ENCODE results near the gene LPP.

LPP gene

DNA sequence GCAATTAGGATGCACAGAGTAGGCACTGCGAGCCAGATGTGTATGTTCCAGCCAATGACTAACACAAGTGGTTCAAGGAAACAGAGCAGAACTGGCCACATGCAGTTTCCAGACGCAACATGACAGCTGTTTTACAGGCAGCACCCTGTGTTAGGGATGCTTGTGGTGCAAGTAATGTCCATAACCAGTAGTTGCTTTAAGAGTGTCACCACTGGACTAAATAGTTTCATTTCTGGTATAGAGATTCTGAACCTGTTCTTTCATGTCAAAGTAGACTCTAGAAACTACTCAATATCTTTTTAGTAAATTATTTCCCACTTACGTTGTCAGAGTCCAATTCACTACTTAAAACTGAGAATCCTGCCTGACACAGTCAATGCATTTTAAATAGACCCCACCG is 14.5 kb upstream of the LPP start:
- DNase-seq = no peak

DNA sequence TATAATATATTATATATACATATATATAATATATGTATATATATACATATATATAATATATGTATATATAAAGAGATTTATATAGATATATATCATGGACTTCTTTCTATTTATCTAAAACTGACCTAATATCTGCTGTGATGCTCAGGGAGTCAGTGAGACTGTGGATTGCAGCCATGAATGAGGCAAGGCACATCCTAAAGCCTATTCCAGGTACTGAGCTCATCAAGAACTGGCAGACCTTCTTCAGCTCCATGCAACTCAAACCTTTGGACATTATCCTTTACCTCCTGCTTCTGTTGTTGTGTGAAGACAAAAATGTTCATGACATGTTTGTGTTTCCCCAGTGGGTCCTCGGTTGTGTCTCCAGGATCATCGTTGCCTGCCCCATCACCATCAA is 7.7 kb upstream of the LPP start:
- DNase-seq = no peak

DNA sequence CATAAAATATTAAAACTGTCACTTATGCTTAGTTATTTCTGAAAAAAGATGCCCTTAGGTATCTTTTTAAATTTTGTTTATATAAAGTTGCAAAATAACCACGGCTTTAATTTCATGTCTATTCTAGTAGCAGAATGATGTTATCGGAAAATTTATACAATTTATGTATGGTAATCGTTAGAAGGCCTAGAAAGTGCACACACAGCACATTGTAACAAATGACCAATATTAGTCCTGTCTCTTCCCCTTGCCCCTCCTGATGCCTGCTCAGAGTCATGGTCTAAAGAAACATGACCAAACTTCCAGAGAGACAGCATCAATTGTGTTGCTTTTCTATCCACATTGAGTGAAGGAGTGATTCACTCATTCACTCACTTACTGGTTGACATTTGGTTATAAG is 6.2 kb upstream of the LPP start:
- no peak for DNase-seq

DNA sequence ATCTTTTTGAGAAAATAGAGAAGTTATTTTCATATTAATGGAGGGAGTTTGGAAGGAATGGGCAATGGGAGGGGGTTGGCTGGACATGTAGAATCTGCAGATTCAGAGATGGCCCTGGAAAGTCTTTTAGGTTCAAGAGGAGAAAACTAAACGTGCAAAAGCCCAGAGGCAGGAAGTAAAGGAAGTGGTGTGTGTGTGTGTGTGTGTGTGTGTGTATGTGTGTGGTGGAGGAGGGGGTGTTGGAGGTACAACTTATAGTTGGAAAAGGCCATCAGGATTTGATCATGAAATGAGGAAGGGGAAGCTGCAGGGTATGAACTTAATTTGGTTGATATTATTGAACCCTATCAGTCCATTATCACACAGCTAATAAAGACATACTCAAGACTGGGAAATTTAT is 5.6 kb upstream of the LPP start:
- DNase-seq = no peak

DNA sequence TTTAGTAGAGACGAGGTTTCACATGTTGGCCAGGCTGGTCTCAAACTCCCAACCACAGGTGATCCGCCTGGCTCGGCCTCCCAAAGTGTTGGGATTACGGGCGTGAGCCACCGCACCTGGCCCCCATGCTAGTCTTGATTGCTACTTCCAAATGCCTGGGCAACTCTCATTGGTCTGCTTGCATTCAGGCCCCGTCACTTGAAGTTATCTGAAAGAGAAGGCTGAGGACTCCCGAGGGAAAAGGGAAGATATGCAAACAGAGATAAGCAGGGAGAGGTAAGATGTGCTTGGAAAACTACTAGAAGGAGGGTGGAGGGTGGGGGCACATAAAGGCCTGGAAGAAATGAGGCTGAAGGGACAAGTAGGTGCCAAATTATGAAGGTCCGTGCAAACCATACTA is 4.4 kb upstream of the LPP start:
- DNase-seq = no peak

DNA sequence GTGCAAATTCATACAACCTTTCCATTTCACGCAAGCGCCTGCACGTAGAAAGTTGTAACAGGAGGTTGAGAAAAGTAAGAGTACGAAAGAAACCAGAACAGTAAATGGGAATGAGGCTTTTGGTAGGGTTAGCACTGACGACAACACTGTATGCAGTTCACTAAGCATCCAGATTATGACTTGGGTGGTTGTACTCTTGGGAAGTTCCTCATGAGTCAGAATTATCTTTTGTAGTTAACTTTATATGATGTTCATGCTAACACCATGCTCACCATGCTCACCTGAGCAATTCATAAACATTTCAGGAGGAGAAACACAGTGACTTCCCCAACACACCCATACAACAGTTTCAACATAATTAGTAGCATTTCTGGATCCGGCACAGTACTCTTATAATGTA is 3.0 kb upstream of the LPP start:
- DNase-seq = no peak

DNA sequence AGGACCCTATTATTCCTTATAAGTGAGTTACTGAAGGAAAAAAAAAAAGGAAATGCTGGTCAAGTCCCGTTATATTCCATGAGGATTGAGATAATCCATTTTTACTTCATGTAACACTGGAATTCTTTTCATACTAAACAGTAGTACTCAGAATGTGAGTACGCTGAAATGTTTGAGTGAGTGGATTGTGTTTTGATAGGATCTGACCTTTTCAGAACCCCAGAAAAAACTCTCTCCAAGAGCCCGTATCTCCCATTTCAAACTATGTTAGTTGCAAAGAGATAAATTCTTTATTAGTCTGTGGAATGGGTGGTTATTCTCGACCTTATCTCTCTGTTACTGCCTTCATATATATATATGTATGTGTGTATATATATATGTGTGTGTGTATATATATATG is 2.5 kb upstream of the LPP start:
- no peak for DNase-seq

DNA sequence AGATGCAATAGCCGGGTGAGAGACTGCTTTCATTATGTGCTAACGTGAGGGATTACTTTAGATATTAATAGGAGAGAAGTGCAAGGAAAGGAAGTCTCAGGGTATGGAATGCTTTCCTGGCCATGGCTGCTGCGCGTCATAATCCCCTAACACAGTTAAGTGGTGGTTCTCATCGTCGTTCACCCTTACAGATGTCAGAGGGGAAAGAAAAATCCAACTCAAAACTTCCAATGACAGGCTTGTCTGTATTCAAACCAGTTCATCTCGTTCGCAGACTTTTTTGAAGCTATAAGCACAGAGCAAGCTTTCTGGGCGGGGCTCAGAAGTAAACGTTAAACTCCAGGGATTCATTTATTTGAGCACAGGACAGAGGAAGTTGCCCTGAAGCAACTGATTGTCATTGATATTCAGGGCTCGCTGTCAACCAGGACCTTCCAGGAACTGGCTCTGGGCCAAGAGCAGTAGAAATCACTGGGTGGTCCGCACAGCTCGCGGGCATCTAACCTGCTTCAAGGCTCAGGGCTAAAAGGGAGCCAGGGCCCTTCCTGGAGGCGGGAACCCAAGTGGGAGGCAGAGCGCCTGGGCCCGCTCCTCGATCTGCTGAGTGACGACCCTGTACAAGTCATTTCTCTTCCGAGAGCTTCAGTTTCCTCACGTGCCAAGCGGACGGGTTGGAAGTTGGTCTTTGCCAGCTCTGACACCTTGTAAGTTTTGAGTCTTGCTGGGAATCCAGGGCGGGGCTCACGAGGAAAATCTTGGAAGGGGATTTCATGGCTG is 1.1 kb upstream of the LPP start:
- no peak for DNase-seq

DNA sequence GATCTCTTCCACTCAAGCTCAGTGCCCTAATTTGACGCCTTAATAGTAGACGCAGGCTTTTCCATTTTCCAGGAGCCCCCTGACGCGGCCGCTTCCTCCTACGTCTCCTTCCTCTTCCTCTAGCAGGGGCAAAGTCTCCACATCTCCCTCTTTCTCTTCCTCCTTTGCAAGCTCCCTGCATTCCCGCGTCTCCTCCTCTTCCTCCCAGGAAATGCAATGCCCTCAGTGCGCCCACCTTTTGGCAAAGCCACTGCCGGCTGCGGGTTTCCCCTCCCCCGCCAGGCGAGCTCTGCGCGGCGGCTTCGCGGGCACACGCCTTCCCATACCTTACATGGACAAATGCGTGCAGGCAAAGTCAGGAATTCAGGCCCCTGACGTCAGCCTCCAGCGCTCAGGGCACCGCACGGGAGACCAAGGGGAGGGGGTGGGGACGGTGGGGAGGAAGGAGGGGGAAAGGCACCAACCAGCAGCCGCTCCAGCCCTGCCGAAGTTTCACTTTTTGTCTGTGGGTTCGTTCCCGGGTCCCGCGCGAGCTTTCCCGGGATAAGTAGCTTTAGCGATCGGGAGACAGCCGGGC is 432 bp upstream of the LPP start:
- DNase-seq = no peak

DNA sequence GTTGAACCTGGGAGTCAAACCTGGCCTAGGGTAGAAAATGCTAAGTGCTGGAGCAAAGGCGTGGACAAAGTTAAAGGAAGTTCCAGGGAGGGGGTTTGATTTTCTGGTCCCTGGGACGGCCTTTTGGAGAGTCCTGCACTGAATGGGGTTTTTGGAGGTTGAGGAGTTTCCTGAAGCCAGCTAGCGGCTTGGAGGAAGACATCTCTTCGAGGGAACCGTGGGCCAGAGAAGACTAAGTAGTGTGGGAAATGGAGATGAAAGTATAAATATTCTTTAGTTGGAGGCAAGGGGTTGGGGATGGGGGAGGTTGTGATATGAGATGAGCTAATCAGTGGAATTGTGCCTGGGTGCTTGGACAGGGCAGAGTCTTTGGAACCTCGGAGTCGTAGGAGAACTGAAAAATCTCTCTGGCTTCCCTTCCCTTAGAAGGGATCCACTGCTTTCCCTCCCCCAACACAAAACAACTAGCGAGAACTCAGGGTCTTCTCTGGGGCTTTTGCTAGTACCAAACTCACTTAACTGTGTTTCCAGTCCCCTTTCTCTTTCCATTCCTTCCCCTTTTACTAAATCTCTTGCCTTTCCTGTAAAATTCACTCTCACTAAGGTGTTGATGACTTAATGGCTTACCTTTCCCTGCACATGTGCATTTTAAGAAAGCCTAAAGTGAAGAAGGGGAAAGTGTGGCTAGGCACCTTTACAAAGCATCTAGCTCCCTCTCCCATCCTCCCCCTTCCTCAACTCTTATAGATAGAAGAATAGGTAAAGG is 1.0 kb downstream of the LPP start:
- no peak for DNase-seq

DNA sequence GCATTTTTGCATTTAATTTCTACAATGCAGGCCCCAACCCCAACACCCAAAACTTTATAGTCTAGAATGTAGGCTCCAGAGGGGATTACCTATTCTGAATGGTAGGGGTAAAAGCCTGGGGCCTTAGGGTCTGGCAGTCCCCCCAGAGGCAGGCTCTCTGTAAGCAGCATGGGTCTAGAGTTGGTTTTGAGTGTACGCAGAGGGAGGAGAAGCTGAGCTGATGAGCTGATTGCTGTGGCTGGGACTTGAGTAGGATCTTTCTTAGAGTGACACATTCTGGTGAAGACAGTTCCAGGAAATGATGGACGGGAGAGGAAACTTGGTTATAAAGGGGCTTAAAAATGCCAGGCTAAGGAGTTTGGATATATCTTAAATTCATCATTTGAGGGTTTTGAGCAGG is 2.1 kb downstream of the LPP start:
- DNase-seq = no peak

DNA sequence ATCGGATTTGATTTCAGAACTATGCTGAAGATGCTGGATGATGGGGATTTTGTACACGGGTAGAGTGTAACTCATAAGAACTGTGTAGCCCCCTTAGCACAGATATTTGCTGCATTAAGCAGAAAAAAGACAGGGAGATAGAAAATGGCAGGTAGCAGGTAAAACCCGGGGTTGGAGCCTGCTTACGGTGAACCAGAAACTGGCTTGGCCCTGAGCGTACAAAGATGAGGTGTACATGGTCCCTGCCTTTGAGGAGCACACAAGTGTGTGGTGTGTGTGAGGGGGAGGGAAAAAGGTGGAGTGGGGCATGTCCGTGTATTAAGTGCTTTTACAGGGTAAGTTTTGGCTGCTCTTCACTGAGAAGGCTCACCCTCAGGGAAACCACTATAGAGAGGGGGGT is 3.5 kb downstream of the LPP start:
- DNase-seq = no peak

DNA sequence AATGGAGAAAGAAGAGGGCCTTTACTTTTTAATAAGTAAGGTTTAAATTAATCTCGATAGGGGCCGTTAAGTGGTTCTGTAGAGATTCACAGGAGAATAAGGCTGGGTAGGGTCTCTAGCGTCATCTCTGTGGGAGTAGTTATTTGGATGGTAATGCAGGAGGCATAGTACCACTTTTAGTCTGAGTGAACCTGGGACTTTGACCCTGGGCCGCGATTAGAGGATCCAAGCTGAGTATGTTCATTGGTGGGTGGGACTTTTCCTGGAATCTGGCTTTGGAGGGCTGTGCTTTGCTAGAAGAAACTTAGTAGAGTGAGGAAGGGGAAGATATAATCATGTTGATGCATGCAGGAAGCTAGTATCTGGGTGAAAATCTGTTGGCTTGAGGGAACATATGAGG is 4.0 kb downstream of the LPP start:
- no peak for DNase-seq

DNA sequence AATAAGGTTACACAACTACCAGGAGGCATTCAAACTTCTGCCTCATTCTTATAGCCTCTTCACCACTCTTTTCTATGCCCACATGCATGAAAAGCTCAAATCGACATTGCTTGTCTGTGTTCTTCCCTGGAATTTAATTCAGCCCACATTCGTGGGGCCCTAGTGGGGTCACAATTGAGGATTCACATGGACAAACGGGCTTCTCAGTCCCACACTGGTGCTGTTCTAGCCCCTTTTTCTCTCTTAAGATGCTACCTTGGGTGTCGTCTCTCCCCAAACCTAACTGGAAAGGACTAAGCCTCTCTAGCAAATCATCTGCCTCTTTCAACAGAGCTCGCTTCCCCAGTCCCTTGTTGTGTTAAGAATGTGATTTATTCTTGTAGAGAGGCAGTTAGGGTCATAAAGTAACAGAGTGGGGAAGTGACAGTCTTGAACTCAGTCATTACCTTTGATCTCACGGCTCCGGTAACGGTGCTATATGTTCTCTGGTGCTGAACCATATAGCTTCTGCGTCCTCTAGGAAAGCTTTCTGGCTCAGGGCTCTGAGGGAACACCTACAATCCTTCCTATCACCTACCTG is 4.9 kb downstream of the LPP start:
- no peak for DNase-seq

DNA sequence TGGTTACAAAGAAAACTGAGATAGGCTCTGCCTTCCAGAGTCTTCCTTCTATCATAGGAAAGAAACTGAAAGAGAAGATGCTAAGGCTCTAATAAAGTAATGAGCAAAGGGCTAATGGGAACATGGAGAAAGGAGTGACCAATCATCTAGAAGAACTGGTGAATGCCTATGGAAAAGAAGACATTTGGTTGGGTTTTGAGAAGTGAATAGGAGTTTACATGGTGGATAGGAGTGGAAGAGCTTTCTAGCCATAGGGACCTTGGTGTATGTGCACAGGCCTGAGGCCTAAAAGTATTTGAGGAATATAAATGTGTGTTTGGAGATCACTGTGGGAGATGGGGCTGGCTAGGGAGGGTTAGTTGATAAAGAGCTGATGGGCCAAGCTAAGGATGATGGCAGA is 6.8 kb downstream of the LPP start:
- DNase-seq = no peak

DNA sequence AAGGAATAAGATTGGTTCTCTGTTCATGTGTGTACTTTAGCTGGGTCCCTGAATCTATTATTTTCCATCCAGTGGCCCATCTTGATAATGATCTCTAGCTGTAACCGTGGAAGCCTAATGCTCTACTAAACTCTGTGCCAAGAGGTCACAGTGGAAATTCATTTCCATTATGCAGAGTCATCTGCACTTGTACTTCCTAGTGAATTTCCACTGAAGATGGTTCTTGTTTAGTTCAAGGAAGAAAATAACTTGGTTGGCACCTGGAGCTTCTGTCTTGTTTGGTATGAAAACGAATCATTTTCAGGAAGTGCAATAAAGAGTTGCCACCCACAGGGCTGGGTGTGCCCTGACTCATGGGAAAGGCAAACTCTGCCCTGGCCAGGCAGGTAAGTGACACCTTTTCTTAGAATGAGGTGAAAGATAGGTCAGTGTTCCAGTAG is 10.3 kb downstream of the LPP start:
- no peak for DNase-seq

DNA sequence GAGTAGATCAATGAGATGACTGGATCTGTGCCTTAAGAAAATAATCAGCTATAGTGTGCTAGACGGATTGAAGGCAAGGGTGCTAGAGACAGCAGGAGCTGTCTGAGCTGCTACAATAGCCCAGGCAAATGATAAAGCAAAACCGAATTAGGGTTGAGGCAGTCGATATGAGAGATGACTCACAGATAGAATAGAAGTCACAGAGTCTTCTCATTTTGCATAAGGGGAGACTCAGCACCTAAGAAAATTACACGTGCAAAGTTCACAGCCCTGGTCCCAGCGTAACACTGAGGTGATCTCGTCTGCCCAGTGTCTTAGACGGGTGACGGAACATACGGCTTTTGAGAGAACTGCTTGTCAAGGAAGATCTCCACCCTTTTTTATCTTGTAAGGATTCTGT is 11.6 kb downstream of the LPP start:
- no peak for DNase-seq

DNA sequence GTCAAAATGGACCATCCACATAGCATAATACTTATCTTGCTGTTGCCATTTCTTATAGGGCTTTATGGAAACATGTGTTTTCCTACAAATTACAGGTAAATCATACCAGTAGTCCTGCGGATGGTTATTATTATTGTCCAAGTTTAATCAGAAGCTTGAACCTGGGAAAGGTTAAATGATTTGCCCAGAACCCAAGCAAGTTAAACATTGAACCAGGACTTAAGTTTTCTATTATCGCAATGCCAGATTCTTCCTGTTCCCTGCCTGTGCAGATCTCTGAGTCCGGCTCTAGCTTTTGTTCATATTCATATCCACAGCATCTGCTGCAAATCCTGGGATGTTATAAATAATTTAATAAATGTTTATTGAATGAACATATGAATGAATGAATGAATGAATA is 12.5 kb downstream of the LPP start:
- DNase-seq = no peak

DNA sequence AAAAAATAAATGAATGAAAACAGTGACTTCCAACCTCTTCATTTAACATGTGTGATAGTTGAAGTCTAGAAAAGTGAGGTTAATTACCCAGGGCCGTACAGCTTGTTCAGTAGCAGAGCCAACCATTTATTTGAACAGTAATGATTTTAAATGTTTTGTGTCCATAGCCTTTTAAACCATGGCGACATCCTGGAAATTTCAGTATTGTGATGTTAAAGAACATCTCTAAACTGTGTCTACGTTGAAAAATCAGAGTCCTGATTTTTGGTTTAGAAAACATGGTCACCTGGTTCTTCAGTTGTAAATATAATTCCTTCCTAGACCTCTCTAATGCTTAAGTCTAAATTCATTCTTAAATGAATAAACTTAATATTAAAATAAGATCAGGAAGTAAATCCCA is 14.2 kb downstream of the LPP start:
- no peak for DNase-seq

DNA sequence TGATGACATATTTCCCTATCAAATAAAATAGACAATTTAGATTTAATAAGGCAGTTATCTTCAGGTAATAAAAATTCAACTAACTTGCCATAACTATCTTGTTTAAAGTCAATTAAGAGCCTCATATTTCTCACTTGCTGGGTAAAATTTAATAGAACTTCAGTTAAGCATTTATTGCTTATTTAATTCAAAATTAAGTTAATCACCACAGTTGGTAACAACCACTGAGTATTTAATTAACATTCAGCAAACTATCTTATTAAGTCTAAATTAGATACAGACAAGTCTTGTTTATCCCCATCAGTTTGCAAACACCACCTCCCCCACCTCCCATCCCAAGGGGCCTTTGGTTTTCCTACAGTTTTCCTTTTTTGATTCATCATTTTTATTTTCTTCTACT is 14.7 kb downstream of the LPP start:
- DNase-seq = no peak

DNA sequence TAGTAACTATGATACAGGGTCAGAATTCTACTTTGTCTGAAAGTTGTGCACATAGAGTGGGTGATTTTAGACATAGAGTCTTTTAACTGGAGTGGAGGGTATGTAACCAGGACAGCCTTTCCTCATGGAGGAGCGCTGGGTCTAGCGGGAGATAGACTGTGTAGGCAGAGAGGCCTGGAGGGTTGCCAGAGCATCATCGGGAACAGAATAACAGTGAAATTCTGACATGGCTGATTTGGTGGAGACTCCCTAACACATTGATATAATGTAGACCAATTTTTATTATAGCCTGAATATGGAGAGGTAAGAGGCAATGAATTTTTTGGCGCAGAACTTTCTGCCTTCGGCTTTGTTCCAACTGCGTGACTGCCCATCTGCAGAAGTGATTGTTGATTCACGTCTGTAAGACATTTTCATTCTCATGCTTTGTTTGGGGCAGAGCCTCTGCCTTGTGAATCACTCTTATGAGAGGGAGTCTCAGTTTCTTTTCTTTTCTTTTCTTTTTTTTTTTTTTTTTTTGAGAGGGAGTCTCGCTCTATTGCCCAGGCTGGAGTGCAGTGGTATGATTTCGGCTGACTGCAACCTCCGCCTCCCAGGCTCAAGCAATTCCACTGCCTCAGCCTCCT is 16.0 kb downstream of the LPP start:
- no peak for DNase-seq

DNA sequence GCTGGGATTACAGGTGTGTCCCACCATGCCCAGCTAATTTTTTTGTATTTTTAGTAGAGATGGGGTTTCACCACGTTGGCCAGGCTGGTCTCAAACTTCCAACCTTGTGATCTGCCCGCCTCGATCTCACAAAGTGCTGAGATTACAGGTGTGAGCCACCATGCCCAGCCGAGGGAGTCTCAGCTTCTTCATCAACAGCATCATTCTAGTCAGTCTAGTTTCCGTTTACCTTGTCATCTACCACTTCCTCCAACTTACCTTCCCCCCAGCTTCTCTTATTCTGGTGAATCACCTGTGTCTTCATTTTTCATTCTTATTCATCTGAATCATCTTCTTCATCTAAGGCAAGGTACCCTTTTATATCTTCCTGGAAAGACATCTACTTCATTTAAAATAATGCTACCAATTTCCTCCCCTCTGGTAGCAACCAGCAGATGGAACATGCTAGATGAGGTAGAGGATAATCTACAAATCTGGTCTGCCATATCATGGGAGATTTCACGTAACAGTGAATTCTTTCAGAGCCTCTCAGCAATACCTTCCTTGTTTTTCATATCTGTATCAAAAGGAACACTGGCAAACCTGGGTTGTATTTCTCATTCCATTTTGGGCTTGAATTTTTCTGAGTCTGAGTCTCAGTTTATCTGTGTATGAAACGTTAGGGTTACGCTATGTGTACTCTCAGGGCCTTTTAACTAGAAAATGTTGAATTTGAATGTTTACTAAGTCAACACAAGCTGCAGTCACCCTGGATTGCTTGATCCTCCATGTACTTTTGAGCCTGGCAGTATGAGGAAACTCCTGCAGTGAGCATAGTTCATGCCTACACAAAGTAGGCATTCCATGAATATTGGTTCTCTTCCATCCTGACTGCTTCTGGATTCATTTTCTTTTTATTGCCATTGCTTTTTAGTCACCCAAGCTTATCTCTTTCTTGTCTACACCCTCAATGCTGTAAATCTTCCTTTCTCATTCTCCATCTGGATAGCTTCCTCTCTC is 16.8 kb downstream of the LPP start:
- DNase-seq = no peak

All from KG1 (cell line).